ENCODE data around the gene TUG1. TPM values are rescaled to one million over a fixed set of nuclear protein-coding genes. Genes with fewer than 3 reads are reported as not detected.
A peak's percentile ranks its signal among the peaks of the same experiment; 100 is the strongest.

TUG1 gene
- total RNA-seq, 1 experiment from 2014 or later, result 39.3 TPM

DNA sequence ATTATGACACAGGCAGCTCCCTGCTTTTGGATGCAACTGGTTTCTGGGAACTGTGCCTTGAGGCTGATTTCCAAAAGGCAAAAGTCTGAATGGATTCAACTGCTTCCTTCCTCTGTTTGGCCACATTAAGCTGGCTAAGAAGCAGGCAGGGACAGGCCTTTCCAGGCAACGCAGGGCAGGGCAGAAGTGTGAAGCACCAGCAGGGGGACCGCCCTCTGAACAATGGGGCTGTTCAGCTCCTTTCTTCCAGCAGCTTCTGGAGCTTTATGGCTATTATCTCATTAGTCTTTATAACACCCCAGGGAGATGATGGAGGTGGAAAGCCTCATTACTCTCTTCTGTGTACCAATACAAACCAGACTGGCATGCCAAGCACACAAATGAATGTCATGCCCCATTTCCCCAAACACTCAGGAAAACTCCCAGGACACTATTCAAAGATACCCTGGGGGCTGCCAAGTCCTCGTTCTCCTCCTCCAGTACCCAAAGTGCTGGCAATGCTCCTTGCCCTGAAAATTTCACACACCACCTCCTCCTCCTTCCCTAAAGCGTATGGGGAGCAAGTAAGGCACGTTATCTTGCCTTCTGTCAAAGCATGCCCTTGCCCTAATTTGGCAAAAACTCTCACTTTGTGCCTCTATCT is 21.8 kb upstream of the TUG1 start:
- DNase-seq (ENCODE audit: low read depth), result no peak

- DNase-seq (ENCODE audit: low read depth), result peak; percentile 48
Measured at GRCh38 chr22:30947816-30948454, 21.1 kb upstream of the TUG1 start.

- peak; percentile 61 for DNase-seq (ENCODE audit: low read depth)
Measured at GRCh38 chr22:30948930-30949342, 20.1 kb upstream of the TUG1 start.

- DNase-seq (ENCODE audit: low read depth), result no peak
Measured at GRCh38 chr22:30949934-30950660, 19.0 kb upstream of the TUG1 start.

DNA sequence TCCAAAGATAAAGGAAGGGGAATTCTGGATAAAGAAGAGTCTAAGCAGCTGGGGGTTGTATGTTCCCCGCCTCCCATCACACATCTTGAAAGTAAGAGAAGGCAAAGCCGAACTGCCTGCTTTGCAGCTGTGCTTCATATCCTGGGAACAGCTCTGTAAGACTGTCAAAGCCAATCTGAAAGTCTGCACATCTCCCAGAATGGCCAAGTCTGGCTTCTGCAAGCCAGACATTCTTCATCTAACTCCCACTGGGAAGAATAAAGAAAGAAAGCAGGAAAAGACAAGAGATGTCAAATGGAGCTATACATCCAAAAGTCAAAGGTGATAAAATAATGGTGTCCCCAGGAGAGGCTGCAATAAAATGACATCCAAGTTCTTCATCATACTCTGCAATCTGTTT is 15.9 kb upstream of the TUG1 start:
- no peak for DNase-seq (ENCODE audit: low read depth)

GRCh38 chr22:30955153-30955552 is 13.9 kb upstream of the TUG1 start:
- no peak for DNase-seq (ENCODE audit: low read depth)

DNA sequence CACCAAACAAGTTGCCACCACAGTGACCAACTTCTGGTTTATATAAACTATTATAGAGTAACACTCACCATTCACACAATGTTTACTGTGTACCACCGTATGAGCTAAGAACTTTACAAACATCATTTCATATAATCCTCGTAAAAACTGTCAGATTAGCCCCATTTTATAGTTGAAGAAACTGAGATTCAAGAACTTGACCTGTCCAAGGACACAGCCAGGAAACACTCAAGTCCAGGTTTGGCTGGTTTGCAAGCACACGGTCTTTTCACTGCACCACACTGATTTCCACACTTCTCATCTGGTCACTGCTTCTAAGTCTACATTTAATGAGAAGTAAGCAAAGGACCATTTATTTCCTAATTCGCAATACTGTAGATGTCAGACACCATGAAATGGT is 4.2 kb upstream of the TUG1 start:
- DNase-seq (ENCODE audit: low read depth), result no peak

- no peak for DNase-seq (ENCODE audit: low read depth)
Measured at GRCh38 chr22:30968015-30968923, 796 bp upstream of the TUG1 start, which contains the start of gene MORC2. MORC2 (minus strand) TSS chr22:30968774; CDS start chr22:30967889, 885 bp downstream.

GRCh38 chr22:30969532-30970355 is 679 bp downstream of the TUG1 start:
- peak; percentile 34 for DNase-seq (ENCODE audit: low read depth)

DNA sequence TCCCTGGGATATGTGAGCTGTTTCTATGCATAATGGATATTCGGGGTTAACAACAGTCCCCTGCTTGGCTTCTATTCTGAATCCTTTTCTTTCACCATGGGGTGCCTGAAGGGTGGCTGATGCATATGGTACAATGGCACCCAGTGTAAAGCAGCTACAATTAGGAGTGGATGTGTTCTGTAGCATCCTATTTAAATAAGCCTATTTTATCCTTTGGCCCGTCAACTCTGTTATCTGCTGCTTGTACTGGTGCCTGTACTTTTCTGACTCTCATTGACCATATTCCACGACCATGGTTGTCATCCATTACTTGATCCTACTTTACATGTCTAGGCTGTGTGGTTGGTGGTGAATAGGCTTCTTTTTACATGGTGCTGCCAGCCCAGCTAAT is 1.3 kb downstream of the TUG1 start:
- DNase-seq (ENCODE audit: low read depth), result no peak

- DNase-seq (ENCODE audit: low read depth), result no peak
Measured at GRCh38 chr22:30978304-30978962, 9.4 kb downstream of the TUG1 start.

- no peak for DNase-seq (ENCODE audit: low read depth)
Measured at GRCh38 chr22:30979932-30980331, 10.9 kb downstream of the TUG1 start.

DNA sequence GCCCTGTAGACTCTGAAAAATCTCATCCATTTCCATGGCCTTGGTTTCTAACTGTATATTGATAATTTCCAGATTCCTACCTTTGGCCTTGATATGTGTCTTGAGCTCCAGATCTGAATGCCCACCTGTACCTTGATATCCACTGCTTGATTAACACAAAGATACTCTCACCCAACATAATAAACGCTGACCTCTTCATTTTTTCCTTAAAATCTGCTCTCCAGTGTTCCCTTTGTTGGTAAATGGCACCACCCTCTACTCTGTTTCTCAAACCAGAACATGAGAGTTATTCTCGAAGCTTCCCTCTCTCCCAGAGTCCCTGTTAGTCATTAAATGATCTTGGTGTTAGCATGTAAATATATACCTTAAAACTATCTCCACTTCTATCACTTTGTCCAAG is 13.4 kb downstream of the TUG1 start:
- no peak for DNase-seq (ENCODE audit: low read depth)

- no peak for DNase-seq (ENCODE audit: low read depth)
Measured at GRCh38 chr22:30984317-30984716, 15.3 kb downstream of the TUG1 start.

- no peak for DNase-seq (ENCODE audit: low read depth)
Measured at GRCh38 chr22:30985561-30986208, 16.6 kb downstream of the TUG1 start.

DNA sequence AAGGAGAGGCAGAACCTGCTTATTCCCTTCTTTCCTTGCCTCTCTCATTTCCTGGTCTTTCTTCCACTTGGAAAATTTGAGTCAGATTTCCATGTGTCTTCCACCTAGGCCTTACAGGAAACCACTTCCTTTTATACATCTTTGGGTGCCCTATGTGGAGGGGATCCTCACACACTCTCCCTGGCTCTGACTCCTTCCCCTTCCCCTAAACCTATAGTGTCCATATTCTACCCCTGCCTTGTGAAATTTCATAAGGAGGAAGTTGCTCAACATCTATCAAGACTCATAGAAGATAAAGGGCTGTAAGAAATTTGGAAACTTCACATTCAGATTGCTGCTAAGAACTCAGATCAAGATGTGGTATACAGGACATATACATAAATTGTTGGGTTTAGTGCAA is 20.4 kb downstream of the TUG1 start:
- no peak for DNase-seq (ENCODE audit: low read depth)

DNA sequence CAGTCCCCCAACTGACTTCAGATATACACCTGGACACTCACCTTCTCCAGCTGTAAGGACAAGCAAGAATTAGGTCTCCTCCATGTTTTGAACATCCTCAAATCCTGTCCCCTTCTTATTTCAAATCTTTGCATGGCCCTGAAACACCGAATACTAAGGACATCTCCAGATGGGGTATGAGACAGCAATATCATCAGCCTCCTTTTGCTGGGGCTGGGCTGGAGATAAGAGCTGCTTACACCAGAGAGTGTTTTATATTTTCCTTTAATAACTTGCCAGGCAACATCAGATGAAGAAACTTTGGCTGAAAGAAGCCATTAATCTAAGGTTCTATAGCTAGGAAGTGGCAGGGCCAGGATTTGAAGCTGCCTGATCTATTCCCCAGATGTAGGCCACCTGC is 21.6 kb downstream of the TUG1 start:
- DNase-seq (ENCODE audit: low read depth), result no peak

- no peak for DNase-seq (ENCODE audit: low read depth)
Measured at GRCh38 chr22:30992565-30992964, 23.5 kb downstream of the TUG1 start.

DNA sequence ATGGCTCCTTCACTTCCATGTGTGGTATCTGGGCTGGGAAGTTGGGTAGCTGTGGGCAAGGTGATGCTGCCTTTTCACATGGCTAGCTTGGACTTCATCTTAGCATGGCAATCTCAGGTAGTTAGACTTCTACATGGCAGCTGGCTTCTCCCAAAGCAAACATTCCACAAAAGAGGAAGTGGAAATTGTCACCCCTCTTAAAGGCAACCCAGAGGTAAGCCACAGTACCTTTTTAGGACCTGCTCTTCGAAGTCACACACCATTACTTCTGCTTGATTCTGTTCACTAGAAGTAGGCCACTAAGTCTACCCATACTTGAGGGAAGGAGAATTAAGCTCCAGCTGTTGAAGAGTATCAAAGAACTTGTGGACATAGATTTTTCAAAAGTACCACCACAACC is 25.9 kb downstream of the TUG1 start:
- no peak for DNase-seq (ENCODE audit: low read depth)

DNA sequence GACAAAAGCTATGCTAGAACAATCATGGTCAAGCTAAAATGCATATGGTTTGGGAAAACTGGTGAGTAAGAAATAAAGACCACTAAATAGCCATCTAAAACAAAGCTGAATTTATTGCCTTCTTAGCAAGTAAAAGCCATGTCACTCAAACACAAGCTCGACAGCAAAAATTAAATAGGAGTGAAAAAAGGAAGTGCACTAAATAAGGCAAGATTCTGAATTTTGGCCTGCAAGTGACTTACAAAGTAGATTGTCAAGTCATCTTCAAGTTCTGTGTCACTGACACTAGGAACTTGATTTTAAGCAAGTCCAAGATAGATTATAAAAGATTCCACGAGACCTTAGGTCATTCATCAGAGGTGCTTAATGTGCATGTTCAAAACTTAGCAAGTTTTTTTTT is 27.4 kb downstream of the TUG1 start:
- DNase-seq (ENCODE audit: low read depth), result no peak
